Measurements from ENCODE around the gene YWHAB. TPM values are rescaled to one million over a fixed set of nuclear protein-coding genes. Genes with fewer than 3 reads are reported as not detected.

Gene YWHAB
- total and polyA plus RNA-seq, 7 experiments from 2014 or later, result 135 to 552 (median 211) TPM

GRCh38 chr20:44908987-44909871, 23.7 kb downstream of the YWHAB start:
- Mint-ChIP-seq H3K27ac (peak overlapping the region; percentile 46 to 83 (median 77)), H3K4me3 (peak overlapping the region; percentile 75 to 89 (median 84)), H3K9me3 (no peaks in the 10 kb centered on the region), H3K27me3 (no peaks in the 10 kb centered on the region), H3K4me1 (peaks cover 5 to 39% (median 29%) of the 10 kb centered on the region in 7 donors), H3K36me3 (peaks cover 11 to 30% (median 15%) of the 10 kb centered on the region in 5 donors)
- no peaks in the 10 kb centered on the region for H3K9me3 ChIP-seq (ENCODE audit: control insufficient read depth in 2 of 3, low read length in 3 of 3)
- H3K27me3 ChIP-seq (ENCODE audit: control insufficient read depth in 2 of 2, insufficient read depth in 2 of 2, low read length in 2 of 2), result no peaks in the 10 kb centered on the region
- peaks cover 9 to 36% (median 33%) of the 10 kb centered on the region in 3 experiments for H3K36me3 ChIP-seq (ENCODE audit: control insufficient read depth in 2 of 3, insufficient read depth in 3 of 3, low read length in 3 of 3)
- CTCF ChIA-PET, result interaction anchor here (0.6 to 2.1 kb wide), 3 partner anchors 11 to 21 kb away, joined by 3 to 8 read pairs (median 5); no protein-coding TSS in a partner anchor
- DNase-seq (no peak), ATAC-seq (no peak)
- POLR2A ChIA-PET, result interaction anchor here (0.5 to 1.6 kb wide), 8 partner anchors 13 to 163 kb away, joined by 3 to 7 read pairs (median 4); partner anchors contain the start of genes TOMM34 and YWHAB
- H3K4me1 ChIP-seq (ENCODE audit: control insufficient read depth in 2 of 2, insufficient read depth in 2 of 2, low read length in 2 of 2), result peaks cover 6 to 11% of the 10 kb centered on the region in 2 donors
- intact Hi-C loops (cut with micrococcal nuclease), result loop anchor here in 1 of 2 donors (1.0 to 2.0 kb wide), 2 partner anchors 24 to 58 kb away; partner anchors contain the start of genes STK4 and YWHAB
- peak overlapping the region; percentile 69 for H3K4me3 ChIP-seq (ENCODE audit: low read length)
- H3K27ac ChIP-seq (ENCODE audit: low read depth, low read length), result peak overlapping the region; percentile 45

- Mint-ChIP-seq H3K27me3 (no peaks in the 10 kb centered on the region), H3K4me1 (peaks cover 12 to 47% (median 38%) of the 10 kb centered on the region in 7 donors), H3K9me3 (no peaks in the 10 kb centered on the region), H3K4me3 (peak within 1 kb of the TSS; percentile 75 to 89 (median 85)), H3K36me3 (peaks cover 7 to 24% (median 8%) of the 10 kb centered on the region in 5 donors), H3K27ac (peak within 1 kb of the TSS; percentile 46 to 83 (median 78))
- H3K27ac ChIP-seq (ENCODE audit: low read depth, low read length), result peak within 1 kb of the TSS; percentile 53
- ChIA-PET POLR2A (interaction anchor here (0.5 to 1.6 kb wide), 11 partner anchors 9 to 162 kb away, joined by 3 to 7 read pairs (median 3); partner anchors contain the start of genes TOMM34 and YWHAB), CTCF (interaction anchor here (0.6 to 2.1 kb wide), 4 partner anchors 12 to 236 kb away, joined by 3 to 8 read pairs (median 4); no protein-coding TSS in a partner anchor)
- no peaks in the 10 kb centered on the region for H3K9me3 ChIP-seq (ENCODE audit: control insufficient read depth in 2 of 3, low read length in 3 of 3)
- intact Hi-C loops (cut with micrococcal nuclease), result loop anchor here (1.0 to 5.0 kb wide), 5 partner anchors 25 to 187 kb away; partner anchors contain the start of genes STK4 (in 2 of the 2) and YWHAB (in 2 of the 2)
- peak; percentile 97 for ATAC-seq
- H3K36me3 ChIP-seq (ENCODE audit: control insufficient read depth in 2 of 3, insufficient read depth in 3 of 3, low read length in 3 of 3), result peaks cover under 1 to 28% (median 24%) of the 10 kb centered on the region in 3 experiments
- peaks cover 6 to 17% of the 10 kb centered on the region in 2 donors for H3K4me1 ChIP-seq (ENCODE audit: control insufficient read depth in 2 of 2, insufficient read depth in 2 of 2, low read length in 2 of 2)
- H3K4me3 ChIP-seq (ENCODE audit: low read length), result peak within 1 kb of the TSS; percentile 69
- H3K27me3 ChIP-seq (ENCODE audit: control insufficient read depth in 2 of 2, insufficient read depth in 2 of 2, low read length in 2 of 2), result no peaks in the 10 kb centered on the region
- peak; percentile 58 to 86 (median 71) for DNase-seq
Observed at GRCh38 chr20:44909872-44910689, 24.6 kb downstream of the YWHAB start, which contains the start of gene PABPC1L. PABPC1L (plus strand) TSS chr20:44910060; CDS start chr20:44910144, 84 bp downstream.

GRCh38 chr20:44910690-44911262, 25.3 kb downstream of the YWHAB start:
- Histone ChIP-seq H3K27me3 (ENCODE audit: control insufficient read depth in 2 of 2, insufficient read depth in 2 of 2, low read length in 2 of 2) (no peaks in the 10 kb centered on the region), H3K36me3 (ENCODE audit: control insufficient read depth in 2 of 3, insufficient read depth in 3 of 3, low read length in 3 of 3) (peaks cover 0 to 22% (median 18%) of the 10 kb centered on the region in 3 experiments), H3K9me3 (ENCODE audit: control insufficient read depth in 2 of 3, low read length in 3 of 3) (no peaks in the 10 kb centered on the region), H3K4me1 (ENCODE audit: control insufficient read depth in 2 of 2, insufficient read depth in 2 of 2, low read length in 2 of 2) (peaks cover 6 to 17% of the 10 kb centered on the region in 2 donors), H3K4me3 (ENCODE audit: low read length) (peak overlapping the region; percentile 69), H3K27ac (ENCODE audit: low read depth, low read length) (peak overlapping the region; percentile 53)
- no peak for ATAC-seq
- H3K27me3 Mint-ChIP-seq, result no peaks in the 10 kb centered on the region
- peaks cover 13 to 50% (median 40%) of the 10 kb centered on the region in 7 donors for H3K4me1 Mint-ChIP-seq
- intact Hi-C loops (cut with micrococcal nuclease), result loop anchor here (1.0 to 5.0 kb wide), 5 partner anchors 25 to 187 kb away; partner anchors contain the start of genes STK4 (in 1 of the 2) and YWHAB (in 1 of the 2)
- H3K9me3 Mint-ChIP-seq, result no peaks in the 10 kb centered on the region
- ChIA-PET POLR2A (interaction anchor here (0.6 to 1.6 kb wide), 5 partner anchors 8 to 26 kb away, joined by 3 to 5 read pairs (median 3); partner anchors contain the start of gene YWHAB), CTCF (interaction anchor here (0.6 to 2.1 kb wide), 2 partner anchors 23 to 237 kb away, joined by 3 to 8 read pairs; no protein-coding TSS in a partner anchor)
- peak overlapping the region; percentile 75 to 89 (median 85) for H3K4me3 Mint-ChIP-seq
- H3K36me3 Mint-ChIP-seq, result peaks cover 4 to 21% (median 6%) of the 10 kb centered on the region in 5 donors
- peak overlapping the region in 5 of 9 donors; percentile 33 to 83 (median 72) for H3K27ac Mint-ChIP-seq
- no peak for DNase-seq

GRCh38 chr20:44911264-44911921, 25.9 kb downstream of the YWHAB start:
- Histone ChIP-seq H3K4me3 (ENCODE audit: low read length) (no peak overlapping the region), H3K36me3 (ENCODE audit: control insufficient read depth in 2 of 3, insufficient read depth in 3 of 3, low read length in 3 of 3) (peaks cover 0 to 16% (median 12%) of the 10 kb centered on the region in 3 experiments), H3K27ac (ENCODE audit: low read depth, low read length) (no peak overlapping the region), H3K4me1 (ENCODE audit: control insufficient read depth in 2 of 2, insufficient read depth in 2 of 2, low read length in 2 of 2) (peaks cover 6 to 17% of the 10 kb centered on the region in 2 donors), H3K27me3 (ENCODE audit: control insufficient read depth in 2 of 2, insufficient read depth in 2 of 2, low read length in 2 of 2) (no peaks in the 10 kb centered on the region), H3K9me3 (ENCODE audit: control insufficient read depth in 2 of 3, low read length in 3 of 3) (no peaks in the 10 kb centered on the region)
- Mint-ChIP-seq H3K9me3 (no peaks in the 10 kb centered on the region), H3K36me3 (peaks cover 0 to 16% (median under 1%) of the 10 kb centered on the region in 5 donors), H3K27ac (peak overlapping the region in 6 of 9 donors; percentile 11 to 80 (median 60)), H3K4me3 (peak overlapping the region; percentile 18 to 85 (median 50)), H3K27me3 (no peaks in the 10 kb centered on the region), H3K4me1 (peaks cover 13 to 50% (median 40%) of the 10 kb centered on the region in 7 donors)
- POLR2A ChIA-PET, result interaction anchor here (0.7 to 1.6 kb wide), 4 partner anchors 7 to 26 kb away, joined by 3 to 5 read pairs (median 4); partner anchors contain the start of gene YWHAB
- intact Hi-C loops (cut with micrococcal nuclease), result loop anchor here (1.0 to 5.0 kb wide), 3 partner anchors 101 to 186 kb away; no protein-coding TSS in a partner anchor
- no peak for ATAC-seq
- CTCF ChIA-PET, result interaction anchor here (2.1 kb wide), 1 partner anchor 23 kb away, joined by 8 read pairs; no protein-coding TSS in a partner anchor
- DNase-seq, result peak in 5 of 9 donors; percentile 20 to 56 (median 38)

- peaks cover 0 to 21% (median 4%) of the 10 kb centered on the region in 5 donors for H3K36me3 Mint-ChIP-seq
- POLR2A ChIA-PET, result no interaction called here
- intact Hi-C loops (cut with micrococcal nuclease), result loop anchor here (5.0 kb wide), 2 partner anchors 100 to 185 kb away; no protein-coding TSS in a partner anchor
- peaks cover 13 to 50% (median 40%) of the 10 kb centered on the region in 7 donors for H3K4me1 Mint-ChIP-seq
- DNase-seq (no peak), ATAC-seq (no peak)
- H3K27ac Mint-ChIP-seq, result peak overlapping the region in 5 of 9 donors; percentile 16 to 80 (median 55)
- H3K27ac ChIP-seq (ENCODE audit: low read depth, low read length), result no peak overlapping the region
- CTCF ChIA-PET, result no interaction called here
- H3K27me3 ChIP-seq (ENCODE audit: control insufficient read depth in 2 of 2, insufficient read depth in 2 of 2, low read length in 2 of 2), result no peaks in the 10 kb centered on the region
- H3K36me3 ChIP-seq (ENCODE audit: control insufficient read depth in 2 of 3, insufficient read depth in 3 of 3, low read length in 3 of 3), result peaks cover 0 to 8% (median 5%) of the 10 kb centered on the region in 3 experiments
- H3K4me1 ChIP-seq (ENCODE audit: control insufficient read depth in 2 of 2, insufficient read depth in 2 of 2, low read length in 2 of 2), result peaks cover 6 to 17% of the 10 kb centered on the region in 2 donors
- H3K9me3 Mint-ChIP-seq, result no peaks in the 10 kb centered on the region
- H3K4me3 Mint-ChIP-seq, result peak overlapping the region in 3 of 10 donors; percentile 12 to 45 (median 14)
- H3K4me3 ChIP-seq (ENCODE audit: low read length), result no peak overlapping the region
- H3K27me3 Mint-ChIP-seq, result no peaks in the 10 kb centered on the region
- no peaks in the 10 kb centered on the region for H3K9me3 ChIP-seq (ENCODE audit: control insufficient read depth in 2 of 3, low read length in 3 of 3)
Observed at GRCh38 chr20:44912189-44912588, 26.7 kb downstream of the YWHAB start.

All from naive thymus-derived CD4-positive, alpha-beta T cell (primary cell).